RWPE2 (cell line): ENCODE measurements around the gene NPR3.

ENCODE experiments used
- ATAC-seq: fragments of 200-7000 bp; cut with Tn5 transposase; 3 replicates; pipeline ENCODE4 v1.9.1; 2021; ENCODE audit warnings: low read depth
- DNase-seq: peaks from one replicate; pipeline ENCODE4 v3.0.0-alpha.2; 2020; ENCODE audit warnings: low spot score
- H3K27ac ChIP-seq: fragments of 450-650 bp; 2 replicates; pipeline ENCODE4 v1.5.1; 2017; ENCODE audit warnings: mild to moderate bottlenecking; ENCODE audit not compliant: poor library complexity, severe bottlenecking
- H3K27me3 ChIP-seq: fragments of 250-450 bp; sonication (Bioruptor Pico); 2 replicates; pipeline ENCODE4 v1.5.1; 2021; ENCODE audit warnings: mild to moderate bottlenecking, moderate library complexity; ENCODE audit not compliant: insufficient read depth, poor library complexity, severe bottlenecking
- H3K36me3 ChIP-seq: fragments of 250-450 bp; sonication (Bioruptor Pico); 2 replicates; pipeline ENCODE4 v1.5.1; 2020; ENCODE audit warnings: low read depth, mild to moderate bottlenecking, moderate library complexity
- H3K4me1 ChIP-seq: fragments of 250-450 bp; sonication (Bioruptor Pico); 2 replicates; pipeline ENCODE4 v1.5.1; 2021; ENCODE audit warnings: mild to moderate bottlenecking, moderate library complexity; ENCODE audit not compliant: insufficient read depth, poor library complexity, severe bottlenecking
- H3K4me3 ChIP-seq: fragments of 250-450 bp; sonication (Bioruptor Pico); 2 replicates; pipeline ENCODE4 v1.5.1; 2021; ENCODE audit warnings: mild to moderate bottlenecking, moderate library complexity; ENCODE audit not compliant: severe bottlenecking
- H3K9me3 ChIP-seq: fragments of 250-450 bp; sonication (Bioruptor Pico); 2 replicates; pipeline ENCODE4 v1.5.1; 2021; ENCODE audit warnings: mild to moderate bottlenecking, moderate library complexity; ENCODE audit not compliant: severe bottlenecking
- TF ChIP-seq, protein P1 (sequence below): fragments of 450-650 bp; IDR thresholded peaks from one replicate; pipeline ENCODE4 v1.5.1; 2017; ENCODE audit warnings: mild to moderate bottlenecking, moderate library complexity; ENCODE audit not compliant: poor library complexity, severe bottlenecking

NPR3 gene

DNA sequence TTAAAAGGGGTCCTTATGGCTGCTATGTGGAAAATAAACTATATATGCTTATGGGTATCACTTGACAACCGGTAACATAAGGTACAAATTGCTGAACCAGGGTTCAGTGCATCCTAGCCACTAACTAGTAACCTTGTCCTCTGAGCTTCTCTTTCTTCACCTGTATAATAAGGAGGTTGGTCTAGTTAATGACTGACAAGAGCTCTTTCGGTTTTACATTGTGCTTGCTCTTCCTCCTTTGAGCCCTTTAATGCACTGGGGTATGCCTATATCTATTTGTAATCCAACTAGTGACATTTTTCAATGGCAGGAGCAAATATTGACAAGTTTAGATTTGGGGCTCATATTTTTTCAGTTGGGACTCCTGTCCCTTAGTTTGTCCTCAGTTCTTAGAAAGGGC lies 66.1 kb downstream of the NPR3 start:
- H3K27me3 ChIP-seq = no peaks in the 10 kb centered on the region
- no peak overlapping the region for H3K27ac ChIP-seq
- TF ChIP-seq, protein P1, sequence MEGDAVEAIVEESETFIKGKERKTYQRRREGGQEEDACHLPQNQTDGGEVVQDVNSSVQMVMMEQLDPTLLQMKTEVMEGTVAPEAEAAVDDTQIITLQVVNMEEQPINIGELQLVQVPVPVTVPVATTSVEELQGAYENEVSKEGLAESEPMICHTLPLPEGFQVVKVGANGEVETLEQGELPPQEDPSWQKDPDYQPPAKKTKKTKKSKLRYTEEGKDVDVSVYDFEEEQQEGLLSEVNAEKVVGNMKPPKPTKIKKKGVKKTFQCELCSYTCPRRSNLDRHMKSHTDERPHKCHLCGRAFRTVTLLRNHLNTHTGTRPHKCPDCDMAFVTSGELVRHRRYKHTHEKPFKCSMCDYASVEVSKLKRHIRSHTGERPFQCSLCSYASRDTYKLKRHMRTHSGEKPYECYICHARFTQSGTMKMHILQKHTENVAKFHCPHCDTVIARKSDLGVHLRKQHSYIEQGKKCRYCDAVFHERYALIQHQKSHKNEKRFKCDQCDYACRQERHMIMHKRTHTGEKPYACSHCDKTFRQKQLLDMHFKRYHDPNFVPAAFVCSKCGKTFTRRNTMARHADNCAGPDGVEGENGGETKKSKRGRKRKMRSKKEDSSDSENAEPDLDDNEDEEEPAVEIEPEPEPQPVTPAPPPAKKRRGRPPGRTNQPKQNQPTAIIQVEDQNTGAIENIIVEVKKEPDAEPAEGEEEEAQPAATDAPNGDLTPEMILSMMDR = no peak
- no peak overlapping the region for H3K4me3 ChIP-seq
- DNase-seq = no peak
- H3K36me3 ChIP-seq = no peaks in the 10 kb centered on the region
- ATAC-seq = no peak
- H3K9me3 ChIP-seq = no peaks in the 10 kb centered on the region
- no peaks in the 10 kb centered on the region for H3K4me1 ChIP-seq

DNA sequence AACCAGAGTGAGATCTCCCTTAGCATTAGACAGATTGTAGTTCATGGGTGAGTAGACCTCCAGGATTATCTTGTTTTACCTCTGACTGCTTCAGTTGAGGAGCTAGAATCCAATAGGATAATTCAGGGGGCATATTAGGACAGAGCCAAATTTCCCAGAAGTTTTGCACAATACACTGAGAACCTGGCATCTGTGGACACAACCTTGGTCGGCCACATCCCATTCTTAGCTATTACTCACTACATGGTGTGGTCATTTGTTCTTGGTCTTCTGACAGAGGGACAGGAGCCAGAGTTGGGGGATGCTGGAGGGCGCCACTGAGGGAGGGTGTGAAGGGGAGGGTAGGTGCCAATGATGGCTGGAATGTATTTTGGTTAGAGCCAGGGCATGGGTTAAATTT lies 66.6 kb downstream of the NPR3 start:
- Histone ChIP-seq H3K9me3 (no peaks in the 10 kb centered on the region), H3K27ac (no peak overlapping the region), H3K27me3 (no peaks in the 10 kb centered on the region), H3K36me3 (no peaks in the 10 kb centered on the region), H3K4me1 (no peaks in the 10 kb centered on the region), H3K4me3 (no peak overlapping the region)
- DNase-seq (no peak), ATAC-seq (no peak)
- TF ChIP-seq, protein P1 = no peak

DNA sequence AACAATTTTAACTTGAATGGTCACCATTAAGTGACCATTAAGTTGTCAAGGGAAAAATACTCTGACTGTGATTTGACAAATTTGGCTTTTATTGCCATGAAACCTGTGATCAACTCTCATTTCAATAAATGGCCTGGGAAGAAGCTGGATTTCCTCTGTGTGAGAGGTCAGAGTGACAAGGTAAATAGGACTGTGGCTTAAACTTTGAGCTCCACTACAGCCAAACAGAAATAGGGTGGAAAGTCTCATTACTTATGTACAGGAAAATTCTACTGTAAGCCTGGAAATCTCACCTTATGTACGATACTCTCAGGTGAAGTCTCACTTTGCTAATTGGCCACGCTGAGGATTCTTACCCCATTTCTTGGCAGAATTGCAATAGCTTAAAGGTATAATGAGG lies 67.3 kb downstream of the NPR3 start:
- no peaks in the 10 kb centered on the region for H3K4me1 ChIP-seq
- H3K27ac ChIP-seq = no peak overlapping the region
- H3K27me3 ChIP-seq = no peaks in the 10 kb centered on the region
- H3K36me3 ChIP-seq = no peaks in the 10 kb centered on the region
- no peak overlapping the region for H3K4me3 ChIP-seq
- DNase-seq = no peak
- no peaks in the 10 kb centered on the region for H3K9me3 ChIP-seq
- TF ChIP-seq, protein P1 = no peak
- ATAC-seq = no peak

DNA sequence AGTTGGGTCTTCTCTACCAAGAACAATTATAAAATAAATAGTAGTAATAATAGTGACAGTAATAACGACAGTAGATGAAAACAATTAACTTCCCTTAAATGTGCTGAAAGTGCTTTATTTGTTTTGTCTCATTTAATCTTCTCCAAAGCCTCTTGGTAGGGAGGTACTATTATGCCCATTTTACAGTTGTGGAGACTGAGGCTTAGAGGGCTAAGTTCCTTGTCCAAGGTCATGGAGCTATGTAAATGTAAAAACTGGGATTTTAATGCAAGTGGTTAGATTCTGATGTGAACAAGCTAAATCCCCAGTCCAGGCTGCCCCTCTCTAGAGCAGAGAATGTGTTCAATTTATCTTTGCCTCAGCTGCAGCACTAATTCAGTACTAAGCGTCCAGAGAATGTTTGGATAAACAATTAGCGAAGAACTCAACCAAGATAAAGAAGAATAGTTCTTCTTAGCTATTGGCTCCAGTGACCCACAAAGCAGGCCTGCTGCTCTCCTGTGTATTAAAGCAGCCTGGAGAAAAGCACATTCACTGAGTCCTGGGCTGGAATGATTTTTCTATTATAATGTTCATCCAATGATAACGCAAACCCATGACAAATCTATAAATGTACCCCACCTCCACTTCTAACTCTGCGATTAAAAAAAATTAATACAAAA lies 68.8 kb downstream of the NPR3 start:
- H3K9me3 ChIP-seq = no peaks in the 10 kb centered on the region

DNA sequence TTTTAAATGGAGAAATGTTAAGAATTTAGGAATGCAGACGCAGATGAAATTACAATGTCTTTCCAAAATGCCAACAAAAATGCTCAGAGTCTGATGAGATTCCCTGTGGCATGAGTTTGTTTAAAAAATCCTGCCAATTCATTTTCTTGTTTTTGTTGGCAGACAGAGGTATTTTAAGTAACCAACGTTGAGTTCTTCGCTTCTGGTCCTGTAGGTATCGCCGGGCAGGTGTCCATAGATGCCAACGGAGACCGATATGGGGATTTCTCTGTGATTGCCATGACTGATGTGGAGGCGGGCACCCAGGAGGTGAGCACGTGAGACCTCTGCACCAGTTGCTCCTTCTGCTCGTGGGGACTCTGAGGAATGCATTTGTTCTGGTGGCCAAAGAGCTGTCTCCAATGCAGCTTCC lies 69.4 kb downstream of the NPR3 start:
- TF ChIP-seq, protein P1 = no peak
- ATAC-seq (no peak), DNase-seq (no peak)
- Histone ChIP-seq H3K27me3 (no peaks in the 10 kb centered on the region), H3K4me1 (peaks cover 3% of the 10 kb centered on the region), H3K36me3 (no peaks in the 10 kb centered on the region), H3K4me3 (no peak overlapping the region), H3K9me3 (no peaks in the 10 kb centered on the region), H3K27ac (no peak overlapping the region)

More for the DNA sequence above, 68.8 kb downstream of the NPR3 start:
- H3K36me3 ChIP-seq = no peaks in the 10 kb centered on the region
- TF ChIP-seq, protein P1 = no peak
- DNase-seq (no peak), ATAC-seq (no peak)
- H3K27ac ChIP-seq = no peak overlapping the region
- no peak overlapping the region for H3K4me3 ChIP-seq
- H3K4me1 ChIP-seq = no peaks in the 10 kb centered on the region
- H3K27me3 ChIP-seq = no peaks in the 10 kb centered on the region
